Caco-2 (cell line): ENCODE measurements around the gene DIP2A. TPM values are rescaled to one million over a fixed set of nuclear protein-coding genes. Genes with fewer than 3 reads are reported as not detected.

Experiments used
- BruUV-seq: library from RNA; stranded (reverse); fragments of 400-500 nt; replicated peaks from 2 replicates; lab custom pipeline; 2021; lab: Mats Ljungman, UMichigan
- CTCF ChIA-PET: fragments of 300-600 bp; sonication (Branson Sonifier 250); formaldehyde crosslinking; loops from one replicate; lab custom pipeline; 2022; ENCODE audit warnings: antibody characterized with exemption; lab: Charles Lee
- POLR2A ChIA-PET: fragments of 300-600 bp; sonication (Branson Sonifier 250); formaldehyde crosslinking; loops from one replicate; lab custom pipeline; 2022; ENCODE audit warnings: antibody characterized with exemption; lab: Charles Lee
- DNase-seq, 2 experiments: peaks; one replicate each; pipeline versions ENCODE4 v3.0.0 to v3.0.0-alpha.2; 2020 to 2022
- H3K27me3 ChIP-seq: replicated peaks from 2 replicates; pipeline ENCODE4 v1.6.0; 2011; ENCODE audit warnings: low read length; ENCODE audit not compliant: control insufficient read depth, insufficient read depth
- H3K36me3 ChIP-seq: 2 replicates; pipeline ENCODE4 v1.5.1; 2011; ENCODE audit warnings: low read length; ENCODE audit not compliant: control insufficient read depth, insufficient read depth
- H3K4me1 ChIP-seq: fragments of 250-450 bp; sonication (Bioruptor Pico); 2 replicates; pipeline ENCODE4 v1.5.1; 2020; ENCODE audit warnings: mild to moderate bottlenecking
- H3K4me3 ChIP-seq: 2 replicates; pipeline ENCODE4 v1.5.1; 2011; ENCODE audit warnings: low read depth, mild to moderate bottlenecking, control low read depth, low read length
- H3K9me3 ChIP-seq: fragments of 250-450 bp; sonication (Bioruptor Pico); 2 replicates; pipeline ENCODE4 v1.5.1; 2020; ENCODE audit warnings: mild to moderate bottlenecking, moderate library complexity
- H3K27ac Mint-ChIP-seq: one replicate; pipeline ENCODE4 v1.8.0; 2022; ENCODE audit warnings: mixed read lengths; ENCODE audit not compliant: unreplicated experiment
- H3K27me3 Mint-ChIP-seq: one replicate; pipeline ENCODE4 v1.8.0; 2022; ENCODE audit warnings: mixed read lengths; ENCODE audit not compliant: insufficient read depth, unreplicated experiment
- H3K36me3 Mint-ChIP-seq: one replicate; pipeline ENCODE4 v1.8.0; 2022; ENCODE audit warnings: mild to moderate bottlenecking, mixed read lengths; ENCODE audit not compliant: insufficient read depth, unreplicated experiment
- H3K4me1 Mint-ChIP-seq: one replicate; pipeline ENCODE4 v1.8.0; 2022; ENCODE audit warnings: low read depth, mixed read lengths; ENCODE audit not compliant: unreplicated experiment
- H3K4me3 Mint-ChIP-seq: one replicate; pipeline ENCODE4 v1.8.0; 2022; ENCODE audit warnings: mild to moderate bottlenecking, moderate library complexity, mixed read lengths; ENCODE audit not compliant: unreplicated experiment
- H3K9me3 Mint-ChIP-seq: one replicate; pipeline ENCODE4 v1.8.0; 2022; ENCODE audit warnings: mixed read lengths; ENCODE audit not compliant: unreplicated experiment
- intact Hi-C: fragments of 100-400 bp; cut with micrococcal nuclease; formaldehyde crosslinking; loops from one replicate; pipeline ENCODE4 v1.10.0; 2022; ENCODE audit not compliant: unreplicated experiment
- total RNA-seq: library from RNA; stranded (reverse); gene quantifications from 2 replicates; pipeline ENCODE4 v1.2.3, GENCODE V29; 2022
- TF ChIP-seq, protein P1 (sequence below), 2 experiments: fragments of 200-600 bp in 1 of 2; IDR thresholded peaks; 1 replicate in 1 of 2; 2 replicates in 1 of 2; pipeline versions ENCODE4 v1.5.1 to v1.8.0; 2011 to 2022; ENCODE audit warnings: antibody characterized with exemption in 1 of 2, control low read depth in 1 of 2, inconsistent platforms in 1 of 2, low read depth in 1 of 2, low read length in 1 of 2, mild to moderate bottlenecking in 1 of 2, moderate library complexity in 1 of 2; ENCODE audit not compliant: insufficient read depth in 1 of 2, severe bottlenecking in 1 of 2, unreplicated experiment in 1 of 2

DIP2A gene
- total RNA-seq, 1 experiment from 2014 or later, result 44.6 TPM

- Mint-ChIP-seq H3K27me3 (no peaks in the 10 kb centered on the region), H3K27ac (no peak overlapping the region), H3K4me1 (no peaks in the 10 kb centered on the region), H3K4me3 (no peak overlapping the region), H3K36me3 (peaks cover 51% of the 10 kb centered on the region), H3K9me3 (peaks cover 12% of the 10 kb centered on the region)
- intact Hi-C loops, result no loop called here
- ChIA-PET POLR2A (no interaction called here), CTCF (no interaction called here)
- Histone ChIP-seq H3K36me3 (no peaks in the 10 kb centered on the region; the same call in none of the 2 replicates), H3K9me3 (peaks cover 19% of the 10 kb centered on the region), H3K4me3 (no peak overlapping the region), H3K4me1 (peaks cover 6% of the 10 kb centered on the region; the same call in 1 of the 2 replicates), H3K27me3 (no peaks in the 10 kb centered on the region)
- DNase-seq, result no peak
- no TSS peak for BruUV-seq
- TF ChIP-seq, protein P1, sequence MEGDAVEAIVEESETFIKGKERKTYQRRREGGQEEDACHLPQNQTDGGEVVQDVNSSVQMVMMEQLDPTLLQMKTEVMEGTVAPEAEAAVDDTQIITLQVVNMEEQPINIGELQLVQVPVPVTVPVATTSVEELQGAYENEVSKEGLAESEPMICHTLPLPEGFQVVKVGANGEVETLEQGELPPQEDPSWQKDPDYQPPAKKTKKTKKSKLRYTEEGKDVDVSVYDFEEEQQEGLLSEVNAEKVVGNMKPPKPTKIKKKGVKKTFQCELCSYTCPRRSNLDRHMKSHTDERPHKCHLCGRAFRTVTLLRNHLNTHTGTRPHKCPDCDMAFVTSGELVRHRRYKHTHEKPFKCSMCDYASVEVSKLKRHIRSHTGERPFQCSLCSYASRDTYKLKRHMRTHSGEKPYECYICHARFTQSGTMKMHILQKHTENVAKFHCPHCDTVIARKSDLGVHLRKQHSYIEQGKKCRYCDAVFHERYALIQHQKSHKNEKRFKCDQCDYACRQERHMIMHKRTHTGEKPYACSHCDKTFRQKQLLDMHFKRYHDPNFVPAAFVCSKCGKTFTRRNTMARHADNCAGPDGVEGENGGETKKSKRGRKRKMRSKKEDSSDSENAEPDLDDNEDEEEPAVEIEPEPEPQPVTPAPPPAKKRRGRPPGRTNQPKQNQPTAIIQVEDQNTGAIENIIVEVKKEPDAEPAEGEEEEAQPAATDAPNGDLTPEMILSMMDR (IDR thresholded peaks at IDR 0.05; ENCODE audit: insufficient read depth in 1 of 2, low read depth in 1 of 2, low read length in 1 of 2, severe bottlenecking in 1 of 2, unreplicated experiment in 1 of 2), result no peak
Measured at GRCh38 chr21:46452710-46453109, 6.0 kb upstream of the DIP2A start.

DNA sequence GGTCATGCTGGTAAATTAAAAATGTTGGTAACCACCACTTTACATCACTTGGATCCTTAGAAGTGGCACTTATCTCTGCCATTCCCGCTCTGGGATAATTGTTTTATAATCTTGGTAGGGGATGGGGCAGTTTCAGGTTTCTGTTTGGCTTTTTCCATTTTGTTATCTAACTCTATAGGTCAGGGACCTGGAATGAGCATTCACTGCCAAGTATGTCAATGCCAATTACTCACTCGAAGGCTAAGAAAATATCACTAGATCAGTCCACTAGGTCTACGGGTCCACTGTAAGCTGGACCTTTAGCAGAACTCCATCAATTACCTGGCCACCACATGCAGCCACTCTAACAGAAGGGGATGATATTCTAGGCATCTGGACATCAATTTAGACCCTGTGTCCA, 4.5 kb upstream of the DIP2A start:
- Histone ChIP-seq H3K4me1 (peaks cover 6% of the 10 kb centered on the region; the same call in 1 of the 2 replicates), H3K27me3 (no peaks in the 10 kb centered on the region), H3K4me3 (no peak overlapping the region), H3K36me3 (no peaks in the 10 kb centered on the region; the same call in none of the 2 replicates), H3K9me3 (peaks cover 9% of the 10 kb centered on the region; the same call in 1 of the 2 replicates)
- Mint-ChIP-seq H3K4me1 (no peaks in the 10 kb centered on the region), H3K4me3 (no peak overlapping the region), H3K9me3 (no peaks in the 10 kb centered on the region), H3K27ac (no peak overlapping the region), H3K36me3 (peaks cover 37% of the 10 kb centered on the region), H3K27me3 (no peaks in the 10 kb centered on the region)
- TF ChIP-seq, protein P1 (IDR thresholded peaks at IDR 0.05; ENCODE audit: insufficient read depth in 1 of 2, low read depth in 1 of 2, low read length in 1 of 2, severe bottlenecking in 1 of 2, unreplicated experiment in 1 of 2), result no peak
- ChIA-PET POLR2A (no interaction called here), CTCF (no interaction called here)
- BruUV-seq, result no TSS peak
- no peak for DNase-seq
- intact Hi-C loops, result no loop called here

DNA sequence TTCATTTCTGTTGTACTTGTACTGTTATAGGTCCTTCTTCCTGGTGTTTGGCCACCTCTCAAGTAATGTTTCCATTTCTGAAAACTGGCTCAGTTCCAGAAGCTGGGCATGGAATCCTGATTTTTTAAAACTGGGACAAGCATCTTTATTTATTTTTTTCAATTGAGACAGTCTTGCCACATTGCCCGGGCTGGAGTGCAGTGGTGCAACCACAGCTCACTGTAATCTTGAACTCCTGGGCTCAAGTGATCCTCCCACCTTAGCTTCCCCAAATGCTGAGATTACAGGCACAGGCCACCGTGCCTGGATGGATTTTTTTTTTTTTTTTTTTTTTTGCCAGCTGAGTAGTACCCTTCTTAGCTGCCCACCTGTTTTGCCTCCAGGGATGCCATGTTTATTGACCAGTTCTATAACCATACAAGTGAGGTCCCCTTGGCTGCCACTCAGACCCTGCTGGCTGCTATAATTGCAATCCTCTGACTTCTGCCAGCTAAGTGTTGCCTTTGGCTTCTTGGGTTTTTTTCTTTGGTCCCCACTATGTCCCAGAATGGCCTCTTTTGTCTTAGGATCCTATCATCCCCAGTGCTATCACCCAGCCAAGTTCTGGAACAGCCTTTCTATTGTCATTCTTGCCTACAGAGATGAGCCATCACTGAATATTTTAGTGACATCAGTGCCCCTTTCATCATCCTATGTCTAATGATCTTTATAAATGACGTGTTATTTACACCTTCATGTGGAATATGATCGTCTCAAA, 3.9 kb upstream of the DIP2A start:
- no peaks in the 10 kb centered on the region for H3K27me3 ChIP-seq
- POLR2A ChIA-PET, result no interaction called here
- intact Hi-C loops, result no loop called here

More for the DNA sequence above, 3.9 kb upstream of the DIP2A start:
- Histone ChIP-seq H3K4me3 (no peak overlapping the region), H3K9me3 (0 out of 2 replicates have a peak, but pooled peaks cover 2% of the 10 kb centered on the region), H3K4me1 (peaks cover 6% of the 10 kb centered on the region; the same call in 1 of the 2 replicates), H3K36me3 (no peaks in the 10 kb centered on the region; the same call in none of the 2 replicates)
- H3K27me3 Mint-ChIP-seq, result no peaks in the 10 kb centered on the region
- no peaks in the 10 kb centered on the region for H3K4me1 Mint-ChIP-seq
- CTCF ChIA-PET, result no interaction called here
- TF ChIP-seq, protein P1 (IDR thresholded peaks at IDR 0.05; ENCODE audit: insufficient read depth in 1 of 2, low read depth in 1 of 2, low read length in 1 of 2, severe bottlenecking in 1 of 2, unreplicated experiment in 1 of 2), result no peak
- no peaks in the 10 kb centered on the region for H3K9me3 Mint-ChIP-seq
- H3K4me3 Mint-ChIP-seq, result no peak overlapping the region
- peaks cover 33% of the 10 kb centered on the region for H3K36me3 Mint-ChIP-seq
- BruUV-seq, result no TSS peak
- DNase-seq, result no peak
- H3K27ac Mint-ChIP-seq, result no peak overlapping the region
